NCI-H446 treated with DMSO at 0.1 percent for 48 hours (cell line): ENCODE measurements around the gene AHNAK2.
"Not testable (repeated sequence)": the region's sequence is repeated elsewhere in the genome, so short reads cannot be mapped to it uniquely, and the experiment has no call there.

ENCODE experiments used
- DNase-seq: peaks from one replicate; lab custom pipeline; 2025; lab: John Stamatoyannopoulos, UW

AHNAK2 gene

DNA sequence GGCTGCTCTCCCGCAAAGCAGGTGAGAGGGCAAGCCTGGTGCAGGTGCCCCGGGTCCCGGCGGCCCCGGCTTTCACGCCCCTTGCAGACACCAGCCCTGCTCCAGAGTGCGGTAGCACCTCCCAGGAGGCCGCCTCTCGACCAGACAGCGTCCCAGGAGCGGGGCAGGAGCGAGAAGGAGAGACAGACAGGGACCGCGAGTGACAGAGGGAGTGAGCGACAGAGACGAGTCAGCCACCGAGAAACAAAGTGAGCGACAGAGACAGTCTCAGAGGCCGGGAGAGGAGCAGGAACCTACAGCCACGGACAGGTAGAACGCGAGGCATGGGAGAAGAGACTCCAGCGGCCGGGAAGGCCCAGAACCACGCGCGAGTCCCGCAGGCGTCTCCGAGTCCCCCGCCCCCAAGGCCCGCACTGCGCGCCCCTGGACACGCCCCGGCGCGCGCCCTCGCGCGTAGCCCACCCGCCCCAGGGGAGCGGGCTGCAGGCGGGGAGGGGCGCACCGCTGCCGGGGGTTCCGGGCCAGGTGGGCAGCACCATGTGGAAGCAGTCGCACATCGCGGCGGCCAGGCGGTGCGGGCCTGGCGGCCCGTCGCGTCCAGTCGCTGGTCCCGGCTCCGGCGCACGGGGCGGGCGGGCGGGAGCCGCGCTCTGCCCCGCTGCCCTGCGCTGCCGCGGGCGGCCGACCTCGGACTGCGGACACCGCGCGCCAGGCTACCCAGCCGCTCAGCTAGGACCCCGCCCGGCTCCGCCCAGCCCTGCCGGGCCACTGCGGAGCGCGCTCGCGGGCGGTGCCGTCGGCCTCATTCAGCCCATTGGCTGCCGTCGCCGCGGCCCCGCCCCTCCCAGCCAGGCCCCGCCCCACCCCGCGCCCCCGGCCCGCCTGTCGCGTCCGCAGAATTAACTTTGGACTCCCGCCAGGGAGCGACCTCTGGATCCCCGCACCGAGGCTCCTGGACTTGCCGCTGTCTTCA, at the start of gene AHNAK2:
Gene AHNAK2 (minus strand): TSS at position 694 of the 973 bp plus-strand sequence. CDS start 137 bp downstream, at position 557.
- peak; percentile 11 for DNase-seq

DNA sequence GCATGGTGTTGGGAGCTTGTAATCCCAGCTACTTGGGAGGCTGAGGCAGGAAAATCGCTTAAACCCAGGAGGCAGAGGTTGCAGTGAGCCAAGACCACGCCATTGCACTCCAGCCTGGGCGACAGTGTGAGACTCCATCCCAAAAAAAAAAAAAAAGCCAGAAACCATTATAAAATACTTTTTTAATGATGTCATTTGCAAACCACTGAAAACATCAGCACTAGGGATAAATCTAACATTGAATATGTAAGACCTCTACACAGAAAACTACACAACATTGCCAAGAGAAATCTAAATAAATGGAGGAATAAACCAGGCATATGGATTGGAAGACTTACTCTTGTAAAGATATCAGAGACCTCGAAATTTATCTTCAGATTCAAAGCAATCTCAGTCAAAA, 49.5 kb upstream of the AHNAK2 start:
- not testable (repeated sequence) for DNase-seq

DNA sequence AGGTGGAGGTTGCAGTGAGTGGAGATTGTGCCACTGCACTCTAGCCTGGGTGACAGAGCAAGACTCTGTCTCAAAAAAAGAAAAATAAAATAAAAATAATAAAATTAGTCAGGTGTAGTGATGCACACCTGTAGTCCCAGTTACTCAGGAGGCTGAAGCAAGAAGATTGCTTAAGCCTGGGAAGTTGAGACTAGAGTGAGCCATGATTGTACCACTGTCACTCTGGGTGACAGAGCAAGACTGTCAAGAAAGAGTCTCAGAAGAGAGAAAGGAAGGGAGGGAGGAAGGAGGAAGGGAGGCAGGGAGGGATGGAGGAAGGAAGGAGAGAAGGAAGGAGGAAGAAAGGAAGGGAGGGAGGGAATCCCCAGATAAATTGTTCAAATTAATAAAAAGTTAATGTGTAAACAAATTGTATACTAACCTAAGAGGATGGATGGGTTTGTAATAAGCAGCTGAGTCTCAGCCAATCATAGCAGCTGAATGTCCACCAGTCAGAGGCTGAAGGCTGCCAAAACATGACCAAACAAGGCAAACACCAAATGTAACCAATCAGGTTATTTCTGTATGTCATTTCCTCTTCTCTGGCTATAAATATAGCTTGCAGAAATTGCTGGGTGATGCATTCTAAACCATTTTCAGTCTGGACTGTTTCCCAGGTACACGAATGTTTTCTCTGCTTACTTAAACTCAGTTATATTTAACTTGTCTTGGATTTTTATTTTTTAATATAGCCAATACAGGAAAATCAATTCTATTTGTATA, 48.8 kb upstream of the AHNAK2 start:
- peak; percentile 57 for DNase-seq

DNA sequence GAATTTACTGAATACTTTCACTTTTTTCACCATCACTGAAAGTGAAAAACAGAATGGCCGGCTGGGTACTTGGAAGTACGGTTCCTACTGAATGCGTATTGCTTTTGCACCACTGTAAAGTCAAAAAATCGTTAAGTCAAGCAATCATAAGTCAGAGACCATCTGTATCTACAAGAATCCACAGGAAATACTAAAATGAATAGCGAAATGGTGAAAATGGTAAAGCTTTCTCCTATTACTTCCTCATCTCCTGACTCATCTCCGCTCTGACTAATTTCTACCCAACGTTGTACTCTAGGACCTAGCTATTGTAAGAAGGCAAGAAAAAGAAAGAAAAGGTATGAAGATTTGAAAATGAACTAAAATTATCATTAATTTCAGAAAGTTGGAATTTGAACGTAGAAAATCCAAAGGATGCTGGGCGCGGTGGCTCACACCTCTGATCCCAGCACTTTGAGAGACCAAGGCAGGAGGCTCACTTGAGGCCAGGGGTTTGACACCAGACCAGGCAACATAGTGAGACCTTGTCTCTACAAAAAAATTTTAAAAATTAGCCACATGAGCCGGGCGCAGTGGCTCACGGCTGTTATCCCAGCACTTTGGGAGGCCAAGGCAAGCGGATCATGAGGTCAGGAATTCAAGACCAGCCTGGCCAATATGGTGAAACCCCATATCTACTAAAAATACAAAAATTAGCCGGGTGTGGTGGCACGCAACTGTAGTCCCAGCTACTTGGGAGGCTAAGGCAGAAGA, 48.0 kb upstream of the AHNAK2 start:
- DNase-seq, result no peak

DNA sequence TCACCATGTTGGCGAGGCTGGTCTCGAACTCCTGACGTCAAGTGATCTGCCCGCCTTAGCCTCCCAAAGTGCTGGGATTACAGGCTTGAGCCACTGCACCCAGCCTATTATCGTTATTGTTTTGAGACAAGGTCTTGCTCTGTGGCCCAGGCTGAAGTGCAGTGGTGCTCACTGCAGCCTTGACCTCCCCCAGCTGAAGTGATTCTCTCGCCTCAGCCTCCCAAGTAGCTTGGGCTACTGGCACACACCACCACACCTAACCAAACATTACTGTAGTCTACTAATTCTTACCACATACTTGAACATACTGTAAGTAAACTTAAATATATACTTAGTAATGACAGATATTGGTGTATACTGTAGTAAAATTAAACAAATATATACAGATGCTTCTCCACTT, 47.3 kb upstream of the AHNAK2 start:
- DNase-seq, result no peak

DNA sequence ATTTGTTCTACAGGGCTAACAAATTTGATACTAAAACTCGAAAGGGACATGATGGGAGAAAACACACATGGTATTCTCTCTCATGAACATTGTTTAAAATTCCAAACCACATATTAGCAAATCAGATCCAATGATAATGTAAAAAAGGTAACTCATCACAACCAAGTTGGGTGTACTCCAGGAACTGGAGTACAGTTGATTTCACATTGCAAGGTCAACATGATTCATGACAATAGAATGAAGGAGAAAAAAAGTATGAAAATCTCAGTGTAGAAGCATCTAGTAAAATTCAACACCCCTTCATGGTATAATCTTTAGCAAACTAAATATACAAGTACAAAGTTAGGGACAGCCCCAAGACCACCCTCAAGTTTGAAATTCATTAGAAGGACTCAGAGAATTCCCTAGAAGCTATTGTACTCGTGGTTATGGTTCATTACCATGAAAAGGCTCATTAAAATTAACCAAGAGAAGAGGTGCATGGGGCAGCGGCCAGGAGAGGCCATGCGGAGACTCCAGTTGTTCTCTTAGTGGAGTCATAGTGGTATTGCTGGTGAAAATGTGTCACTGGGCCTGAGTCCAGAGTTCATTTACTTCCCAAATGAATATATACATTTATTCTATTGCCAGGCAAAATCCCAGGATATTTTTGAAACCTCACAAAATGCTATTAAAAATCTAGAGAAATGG, 45.8 kb upstream of the AHNAK2 start:
- no peak for DNase-seq

DNA sequence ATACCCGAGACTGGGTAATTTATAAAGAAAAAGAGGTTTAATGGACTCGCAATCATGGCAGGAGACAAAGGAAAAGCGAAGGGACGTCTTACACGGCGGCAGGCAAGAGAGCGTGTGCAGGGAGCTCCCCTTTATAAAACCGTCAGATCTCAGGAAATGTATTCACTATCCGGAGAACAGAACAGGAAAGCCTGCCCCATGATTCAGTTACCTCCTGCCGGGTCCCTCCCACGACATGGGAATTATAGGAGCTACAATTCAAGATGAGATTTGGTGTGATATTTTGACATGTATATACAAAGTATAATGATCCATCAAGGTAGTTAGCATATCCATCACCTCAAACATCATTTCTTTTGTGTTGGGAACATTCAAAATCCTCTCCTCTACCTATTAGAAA, 45.0 kb upstream of the AHNAK2 start:
- DNase-seq, result no peak

DNA sequence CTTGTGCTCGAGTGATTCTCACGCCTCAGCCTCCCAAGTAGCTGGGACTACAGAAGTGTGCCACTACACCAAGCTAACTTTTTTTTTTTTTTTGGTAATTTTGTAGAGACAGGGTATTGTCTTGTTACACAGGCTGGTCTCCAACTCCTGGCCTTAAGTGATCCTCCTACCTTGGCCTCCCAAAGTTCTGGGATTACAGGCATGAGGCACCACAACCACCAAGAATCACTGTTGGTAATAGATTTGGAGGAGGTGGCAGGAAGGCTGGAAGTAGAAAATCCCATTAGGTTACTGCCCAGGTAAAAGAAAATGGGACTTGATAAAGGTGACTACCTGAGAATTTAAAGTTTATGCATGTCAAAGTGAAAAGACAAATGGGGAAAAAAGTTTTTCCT, 44.1 kb upstream of the AHNAK2 start:
- DNase-seq, result no peak

DNA sequence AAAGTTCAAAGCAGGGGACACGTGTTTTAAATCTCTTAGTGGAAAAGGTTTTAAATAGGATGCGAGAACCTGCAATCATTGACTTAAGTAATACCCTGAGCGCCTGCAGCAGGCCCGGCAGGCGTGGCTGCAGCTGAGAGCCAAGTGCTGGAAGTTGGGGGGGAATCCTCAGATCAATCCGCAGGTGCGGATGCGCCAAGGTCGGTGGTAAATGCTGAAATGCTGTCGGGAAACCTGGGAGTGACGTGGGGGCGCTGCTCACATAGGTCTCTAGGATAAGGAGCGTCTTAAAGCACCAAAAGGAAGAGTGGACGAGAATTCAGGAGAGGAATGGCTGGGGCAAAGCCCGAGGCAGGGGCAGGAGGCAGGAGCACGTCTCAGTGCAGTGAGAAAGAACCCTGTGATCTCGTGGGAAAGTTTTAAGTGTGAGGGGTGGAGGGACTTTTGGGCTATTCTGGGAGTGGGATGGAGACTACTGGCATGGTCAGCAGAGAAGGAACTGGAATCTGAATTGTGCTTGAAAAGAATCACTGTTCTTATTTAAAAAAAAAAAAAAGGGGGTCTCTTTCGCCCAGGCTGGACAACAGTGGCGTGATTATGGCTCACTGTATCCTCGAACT, 43.6 kb upstream of the AHNAK2 start:
- DNase-seq, result no peak

DNA sequence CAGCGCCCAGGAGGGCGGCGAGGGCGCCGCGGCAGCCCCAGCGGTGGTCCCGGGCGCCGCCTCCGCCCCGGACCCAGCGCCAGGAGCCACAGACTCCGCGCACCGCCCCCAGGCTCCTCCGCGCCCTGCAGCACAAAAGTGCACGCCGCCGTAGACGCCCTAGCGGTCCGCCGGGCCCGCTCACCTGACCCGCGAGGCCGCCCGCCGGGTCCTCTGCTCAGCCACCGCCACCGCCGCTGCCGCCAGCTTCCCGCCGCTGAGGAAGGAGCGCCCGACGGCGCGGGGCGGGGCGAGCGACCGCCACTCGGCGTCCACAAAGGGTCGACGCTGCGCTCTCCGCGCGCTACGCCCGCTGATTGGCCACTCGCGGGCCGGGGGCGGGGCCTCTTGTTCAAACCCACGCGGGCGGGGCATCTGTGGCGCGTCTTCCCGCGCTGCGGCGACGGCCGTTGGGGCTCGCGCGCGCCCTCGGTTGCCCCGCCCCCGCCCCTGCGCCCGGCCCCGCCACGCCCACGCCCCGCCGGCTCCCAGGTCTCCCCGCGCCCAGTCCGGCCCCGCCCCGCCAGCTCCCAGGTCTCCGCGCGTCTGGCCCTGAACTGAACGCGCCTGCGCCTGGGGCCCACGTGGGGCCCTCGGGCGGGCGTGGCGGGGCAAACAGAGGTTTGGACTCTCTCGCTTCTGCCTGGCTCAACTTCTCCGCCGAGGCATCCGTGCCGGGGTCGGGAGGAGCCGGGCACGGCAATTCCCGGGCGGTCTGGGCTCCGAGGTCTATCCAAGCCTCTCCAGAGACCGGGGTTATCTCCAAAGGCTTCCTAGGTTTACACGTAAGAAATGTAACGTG, 42.9 kb upstream of the AHNAK2 start, which contains the start of gene CDCA4:
Gene CDCA4 (minus strand): TSS at position 269 of the 841 bp plus-strand sequence. CDS start 9,154 bp downstream, outside the sequence.
- peak; percentile 95 for DNase-seq

DNA sequence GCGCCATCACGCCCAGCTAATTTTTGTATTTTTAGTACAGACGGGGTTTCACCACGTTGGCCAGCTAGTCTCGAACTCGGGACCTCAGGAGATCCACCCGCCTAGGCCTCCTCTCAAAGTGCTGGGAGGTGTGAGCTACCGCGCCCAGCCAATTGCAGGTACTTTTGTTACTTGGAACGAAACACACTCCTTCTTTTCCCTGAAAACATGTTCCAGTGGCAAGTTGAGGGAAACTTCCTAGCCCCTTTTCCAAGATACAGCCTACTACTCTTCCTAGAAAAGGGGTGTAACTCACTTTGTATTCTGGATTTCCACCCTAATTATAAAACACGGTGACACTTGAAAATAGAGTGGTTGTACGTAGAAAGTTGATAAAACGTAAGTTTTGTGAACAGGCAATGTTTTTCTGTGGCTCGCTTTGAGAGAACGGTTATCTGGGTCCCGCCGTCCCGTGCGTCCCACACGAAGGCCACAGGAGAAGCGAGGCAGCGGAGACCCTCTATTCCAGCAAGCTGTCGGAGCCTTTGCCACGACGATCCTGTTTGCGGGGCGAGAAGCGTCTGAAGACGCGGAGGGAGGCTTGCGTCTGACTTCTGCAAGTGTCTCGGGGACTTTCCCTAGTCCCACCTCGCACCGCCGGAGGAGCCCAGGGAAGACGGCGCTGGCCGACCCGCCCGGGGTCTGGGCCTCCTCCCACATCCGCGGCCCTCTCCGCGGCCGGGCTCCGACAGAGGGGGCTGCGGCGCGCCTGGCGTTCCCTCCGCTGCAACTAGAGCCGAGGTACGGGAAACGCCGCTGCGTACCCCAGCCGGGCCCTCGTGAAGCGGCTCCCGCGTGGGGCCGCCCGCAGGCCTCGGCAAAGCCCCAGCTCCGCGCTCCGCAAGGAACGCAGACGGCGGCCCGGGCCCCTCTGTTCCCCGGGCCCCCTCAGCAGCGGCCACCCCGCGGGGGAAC, 42.0 kb upstream of the AHNAK2 start:
- no peak for DNase-seq

DNA sequence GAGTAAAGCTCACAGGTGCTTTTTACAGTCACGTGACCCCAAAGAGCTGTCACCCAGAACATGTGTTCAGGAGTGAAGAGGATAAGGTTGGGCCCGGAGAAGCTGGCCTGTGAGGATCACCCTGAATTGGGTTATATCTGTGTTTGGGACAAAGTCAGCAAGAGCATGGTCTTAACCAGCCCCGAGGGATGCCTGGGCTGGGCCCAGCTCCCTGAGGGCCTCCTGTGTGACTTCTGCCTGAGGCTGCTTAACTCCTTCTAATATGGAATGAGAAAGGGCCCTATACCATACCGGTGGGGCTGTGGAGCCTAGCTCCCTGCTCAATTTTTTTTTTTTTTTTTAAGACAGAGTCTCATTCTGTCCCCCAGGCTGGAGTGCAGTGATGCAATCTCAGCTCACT, 40.2 kb upstream of the AHNAK2 start:
- no peak for DNase-seq

DNA sequence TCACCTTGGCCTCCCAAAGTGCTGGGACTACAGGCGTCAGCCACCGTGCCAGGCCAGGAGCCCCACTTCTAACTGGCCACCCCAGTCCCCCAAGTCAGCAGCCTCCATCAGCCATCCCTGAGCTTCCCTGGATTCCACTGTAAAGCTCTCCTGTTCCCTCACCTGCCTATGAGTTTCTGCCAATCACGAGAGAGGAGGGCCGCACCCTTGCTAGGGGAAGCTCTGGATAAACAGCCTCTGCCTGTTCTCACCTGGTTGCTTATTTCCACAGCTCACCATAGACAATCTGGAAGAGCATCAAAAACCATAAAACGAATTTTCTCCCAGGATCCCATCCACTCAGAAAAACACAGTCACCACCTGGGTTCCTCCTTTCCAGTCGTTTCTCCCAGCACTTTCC, 37.7 kb upstream of the AHNAK2 start:
- DNase-seq, result no peak

DNA sequence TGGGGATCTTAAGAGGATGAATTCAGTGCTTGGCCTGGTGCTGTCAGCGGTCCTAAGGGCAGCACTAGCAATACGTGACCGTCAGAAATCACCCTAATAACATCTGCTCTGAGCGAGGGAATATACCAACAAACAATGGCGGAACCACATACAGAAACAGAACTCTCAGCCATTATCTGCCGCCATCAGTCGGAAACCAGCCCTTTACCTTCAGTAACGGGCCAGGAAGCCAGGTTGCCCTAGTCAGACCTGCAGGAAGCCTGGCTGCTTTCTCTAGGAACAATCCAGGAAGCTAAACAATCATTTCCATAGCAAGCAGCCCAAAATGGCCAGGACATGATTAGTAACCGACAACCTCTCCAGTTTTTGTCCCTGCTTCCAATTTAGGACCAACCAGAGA, 37.1 kb upstream of the AHNAK2 start:
- no peak for DNase-seq

DNA sequence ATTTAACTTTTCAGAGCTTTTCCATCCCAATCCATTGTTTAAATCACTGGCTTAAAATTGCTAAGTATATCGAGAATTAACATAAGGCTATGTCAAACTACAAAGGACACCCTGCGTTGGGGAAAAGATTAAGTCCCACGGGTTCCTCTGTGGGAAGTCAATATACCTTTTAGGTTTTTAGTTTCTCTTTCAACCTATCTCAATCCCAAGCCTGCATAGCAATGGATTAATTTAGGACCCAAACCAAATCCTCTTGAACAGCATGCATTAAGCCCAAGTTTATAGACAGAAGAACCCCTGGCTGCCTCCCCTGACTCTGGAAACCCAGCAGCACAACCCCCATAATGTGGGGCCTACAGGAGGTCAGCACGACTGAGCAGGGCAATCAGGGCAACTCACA, 36.5 kb upstream of the AHNAK2 start:
- DNase-seq, result no peak

DNA sequence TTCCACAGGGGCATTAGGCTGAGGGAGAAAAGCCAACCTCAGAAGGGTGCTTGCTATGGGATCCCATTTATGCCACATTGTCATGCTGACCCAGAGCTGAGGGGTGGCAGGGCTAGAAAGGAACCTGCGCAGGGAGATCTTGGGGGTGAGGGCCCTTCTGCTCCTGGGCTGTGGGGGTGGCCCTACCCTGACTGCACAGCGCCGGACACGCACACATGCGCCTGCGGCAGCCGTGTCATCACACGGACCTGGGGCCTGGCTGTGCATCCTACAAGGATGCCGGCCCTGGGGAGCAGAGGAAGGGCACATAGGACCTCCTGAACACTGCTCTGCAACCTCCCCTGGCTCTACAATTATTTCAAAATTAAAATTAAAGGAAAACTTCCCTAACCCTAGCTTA, 35.9 kb upstream of the AHNAK2 start:
- DNase-seq, result no peak

DNA sequence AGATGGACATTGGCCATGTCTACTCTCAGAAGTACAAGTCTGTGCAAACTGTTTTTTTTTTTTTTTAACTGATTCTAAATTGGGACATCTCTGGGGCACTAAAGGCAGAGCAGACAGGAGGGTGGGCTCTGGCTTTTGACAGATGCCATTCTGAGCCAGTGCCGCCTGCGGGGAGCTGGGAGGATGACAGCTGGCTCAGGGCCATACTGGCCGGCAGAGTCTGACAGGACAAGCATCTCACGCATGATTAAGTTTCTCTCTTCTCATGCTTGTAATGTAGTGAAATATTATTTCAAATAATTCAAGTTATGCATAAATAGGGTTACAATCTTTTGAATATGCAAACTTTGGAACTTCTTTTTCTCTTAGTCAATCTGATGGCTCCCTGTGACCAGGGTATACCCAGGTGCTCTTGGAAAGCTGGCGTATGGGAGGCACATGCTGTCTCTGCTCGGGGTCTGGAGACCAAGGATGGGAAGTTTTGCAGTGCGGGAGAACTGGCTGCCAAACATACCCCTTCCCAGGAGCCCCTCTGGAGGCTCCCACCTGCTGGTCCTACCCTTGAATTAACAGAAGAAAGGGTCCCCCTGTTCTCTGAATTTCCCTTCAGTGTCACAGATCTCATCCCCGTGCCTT, 35.1 kb upstream of the AHNAK2 start:
- DNase-seq, result peak; percentile 75

DNA sequence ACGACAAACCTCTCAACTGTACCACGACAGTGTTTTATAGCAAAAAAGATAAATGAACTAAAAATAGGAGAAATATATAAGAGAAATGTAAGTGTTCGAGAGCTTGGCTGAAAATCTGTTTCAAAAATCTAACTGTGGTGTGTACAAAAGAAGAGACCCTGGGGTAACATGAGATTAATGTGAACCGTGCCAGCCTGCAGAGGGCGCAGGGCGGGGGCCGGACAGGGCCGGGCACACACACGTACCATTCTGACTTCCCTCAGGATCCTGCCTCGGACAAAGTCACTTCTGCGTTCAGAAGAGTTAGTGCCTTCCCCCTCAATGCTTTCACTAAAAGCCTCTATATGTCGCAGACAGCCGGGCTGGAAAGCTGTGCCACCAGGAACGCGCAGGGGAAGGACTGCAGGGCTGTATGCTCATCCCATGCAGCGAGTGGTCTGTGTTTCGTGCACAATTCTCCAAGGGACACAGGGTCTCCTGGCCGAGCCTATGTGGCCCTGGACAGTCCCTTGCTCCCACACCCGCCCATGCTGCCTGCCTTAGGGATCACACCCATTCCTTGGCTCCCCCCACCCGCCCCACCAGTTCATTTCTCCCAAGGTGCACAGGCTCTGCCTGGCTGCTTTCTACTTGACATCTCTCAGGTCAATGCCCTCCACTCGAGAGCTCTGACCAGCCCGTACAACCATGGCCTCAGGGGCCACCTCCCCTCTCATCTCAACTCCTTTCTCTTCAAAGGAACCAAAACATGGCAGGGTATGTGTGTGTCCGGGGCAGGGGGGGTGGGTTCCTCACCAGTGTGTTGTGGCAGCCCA, 34.2 kb upstream of the AHNAK2 start:
- no peak for DNase-seq
